Measurements from ENCODE around the gene MAGI1. TPM values are rescaled to one million over a fixed set of nuclear protein-coding genes. Genes with fewer than 3 reads are reported as not detected.

The MAGI1 gene
- polyA plus RNA-seq, 6 donors from 2014 or later, result 0.08 TPM; not detected in 5

DNA sequence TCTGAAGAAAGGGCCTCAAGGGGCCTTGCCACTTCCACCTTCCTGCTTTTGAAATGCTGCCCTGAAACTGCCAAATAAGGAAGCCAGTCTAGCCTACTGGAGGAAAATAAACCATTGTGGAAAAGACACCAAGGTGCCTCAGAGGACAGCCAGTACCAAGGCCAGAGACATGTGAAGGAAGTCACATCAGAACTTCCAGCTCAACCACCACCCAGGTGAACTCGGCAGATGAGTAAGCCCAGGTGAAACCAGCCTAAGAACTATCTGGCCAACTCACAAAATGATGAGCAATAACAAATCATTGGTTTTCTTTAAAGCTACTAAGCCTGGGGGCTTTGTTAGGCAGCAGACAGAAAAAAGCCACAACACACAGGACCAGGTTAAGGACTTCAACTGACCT, 103.0 kb downstream of the MAGI1 start:
- Mint-ChIP-seq H3K36me3 (no peaks in the 10 kb centered on the region), H3K9me3 (peaks cover 3 to 29% (median 5%) of the 10 kb centered on the region in 7 donors), H3K27me3 (no peaks in the 10 kb centered on the region)

DNA sequence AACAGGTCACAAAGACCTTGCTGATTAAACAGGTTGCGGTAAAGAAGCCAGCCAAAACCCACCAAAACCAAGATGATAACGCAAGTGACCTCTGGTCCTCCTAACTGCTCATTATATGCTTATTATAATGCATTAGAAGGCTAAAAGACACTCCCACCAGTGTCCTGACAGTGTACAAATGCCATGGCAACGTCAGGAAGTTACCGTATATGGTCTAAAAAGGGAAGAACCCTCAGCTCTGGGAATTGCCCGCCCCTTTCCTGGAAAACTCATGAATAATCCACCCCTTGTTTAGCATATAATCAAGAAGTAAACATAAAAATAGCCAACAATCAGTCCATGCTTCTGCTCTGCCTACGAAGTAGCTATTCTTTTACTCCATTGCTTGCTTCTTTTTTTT, 108.1 kb downstream of the MAGI1 start:
- Mint-ChIP-seq H3K4me3 (no peak overlapping the region), H3K36me3 (no peaks in the 10 kb centered on the region), H3K27ac (no peak overlapping the region), H3K4me1 (peaks cover 0 to 2% (median 0%) of the 10 kb centered on the region in 3 donors), H3K9me3 (peaks cover 0 to 29% (median 5%) of the 10 kb centered on the region in 7 donors), H3K27me3 (no peaks in the 10 kb centered on the region)
- no peak for DNase-seq
- ATAC-seq (ENCODE audit: low read depth in 2 of 2), result no peak

More for the DNA sequence above, 103.0 kb downstream of the MAGI1 start:
- no peak for DNase-seq
- ATAC-seq (ENCODE audit: low read depth in 2 of 2), result no peak
- Mint-ChIP-seq H3K4me3 (no peak overlapping the region), H3K4me1 (peaks cover 0 to 2% (median 0%) of the 10 kb centered on the region in 3 donors), H3K27ac (no peak overlapping the region)

DNA sequence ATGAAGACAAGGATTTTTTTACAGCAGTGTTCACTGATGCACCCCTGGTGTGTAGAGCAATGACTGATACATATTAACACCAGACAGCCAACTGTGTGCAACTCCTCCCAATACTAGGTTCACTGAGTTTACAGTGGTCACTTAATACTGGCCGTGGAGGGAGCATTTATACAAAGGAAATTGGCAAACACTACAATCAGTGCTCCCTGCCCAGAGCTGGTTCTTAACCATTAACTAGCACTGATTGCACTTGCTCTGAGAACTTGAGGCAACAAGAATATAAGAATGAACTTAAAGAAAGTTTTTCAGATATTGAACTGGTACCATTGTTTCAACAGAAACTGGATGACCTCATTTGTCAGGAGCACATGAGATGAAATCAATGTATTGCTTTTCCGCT, 110.6 kb downstream of the MAGI1 start:
- no peak for ATAC-seq (ENCODE audit: low read depth in 2 of 2)
- Mint-ChIP-seq H3K27ac (no peak overlapping the region), H3K4me1 (peaks cover 0 to 2% (median 0%) of the 10 kb centered on the region in 3 donors), H3K36me3 (no peaks in the 10 kb centered on the region), H3K9me3 (peaks cover 0 to 17% (median 2%) of the 10 kb centered on the region in 7 donors), H3K4me3 (no peak overlapping the region), H3K27me3 (no peaks in the 10 kb centered on the region)
- DNase-seq, result no peak

- DNase-seq, result no peak
- Mint-ChIP-seq H3K27me3 (no peaks in the 10 kb centered on the region), H3K36me3 (no peaks in the 10 kb centered on the region), H3K9me3 (peaks cover 0 to 12% (median 2%) of the 10 kb centered on the region in 7 donors), H3K4me1 (peaks cover 0 to 2% (median 0%) of the 10 kb centered on the region in 3 donors), H3K27ac (no peak overlapping the region), H3K4me3 (no peak overlapping the region)
- no peak for ATAC-seq (ENCODE audit: low read depth in 2 of 2)
Observed at GRCh38 chr3:65927576-65927975, 111.1 kb downstream of the MAGI1 start.

DNA sequence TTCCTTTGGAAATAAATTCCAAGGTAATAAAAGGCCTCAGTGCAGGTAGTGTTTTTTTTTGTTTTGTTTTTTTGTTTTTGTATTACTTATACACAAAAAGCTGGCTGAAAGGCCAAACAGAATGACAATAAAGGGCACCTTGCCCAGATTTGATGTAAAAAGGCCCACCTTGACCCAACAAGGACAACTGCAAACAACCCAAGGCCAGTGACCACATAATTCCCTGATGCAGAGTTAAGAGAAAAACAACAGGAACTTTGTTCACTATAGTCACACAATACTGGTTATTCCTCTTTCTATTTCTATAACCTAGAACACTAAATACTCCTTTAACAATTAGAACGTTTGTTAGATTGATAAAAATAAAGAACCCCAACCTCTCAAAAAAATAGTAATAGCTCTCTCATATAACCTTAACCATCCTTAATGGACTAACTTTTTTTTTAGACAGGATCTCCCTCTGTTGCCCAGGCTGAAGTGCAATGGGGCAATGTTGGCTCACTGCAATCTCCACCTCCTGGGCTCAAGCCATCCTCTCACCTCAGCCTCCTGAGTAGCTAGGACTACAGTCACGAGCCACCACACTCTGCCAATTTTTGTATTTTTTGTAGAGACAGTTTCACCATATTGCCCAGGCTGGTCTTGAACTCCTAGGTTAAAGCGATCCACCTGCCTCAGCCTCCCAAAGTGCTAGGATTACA, 113.3 kb downstream of the MAGI1 start:
- Mint-ChIP-seq H3K4me3 (no peak overlapping the region), H3K27ac (no peak overlapping the region), H3K27me3 (no peaks in the 10 kb centered on the region), H3K36me3 (no peaks in the 10 kb centered on the region), H3K9me3 (peaks cover 0 to 4% (median 0%) of the 10 kb centered on the region in 7 donors), H3K4me1 (no peaks in the 10 kb centered on the region)
- DNase-seq (no peak), ATAC-seq (ENCODE audit: low read depth in 2 of 2) (no peak)

DNA sequence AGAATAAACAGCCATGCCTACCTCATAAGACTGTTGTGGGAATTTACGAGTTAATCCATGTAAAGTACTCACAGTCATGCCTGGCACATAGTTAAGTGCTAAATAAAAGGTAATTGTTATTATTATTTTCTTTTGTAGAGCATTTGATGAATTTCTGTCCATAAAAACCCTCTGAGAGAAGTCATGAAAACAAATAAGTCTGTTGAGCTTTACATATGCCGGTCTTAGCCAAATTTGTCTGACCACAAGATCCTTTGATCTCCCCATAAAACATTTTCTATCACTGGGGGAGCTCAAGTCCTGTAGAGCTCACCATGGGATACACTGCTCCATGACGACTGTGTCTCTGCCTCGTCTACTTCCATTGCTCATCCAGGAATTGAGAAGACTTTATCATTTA, 114.0 kb downstream of the MAGI1 start:
- DNase-seq, result no peak
- Mint-ChIP-seq H3K27me3 (no peaks in the 10 kb centered on the region), H3K9me3 (peaks cover 0 to 4% (median 0%) of the 10 kb centered on the region in 7 donors), H3K4me1 (no peaks in the 10 kb centered on the region), H3K27ac (no peak overlapping the region), H3K4me3 (no peak overlapping the region), H3K36me3 (no peaks in the 10 kb centered on the region)
- ATAC-seq (ENCODE audit: low read depth in 2 of 2), result no peak

- H3K36me3 Mint-ChIP-seq, result no peaks in the 10 kb centered on the region
- no peaks in the 10 kb centered on the region for H3K4me1 Mint-ChIP-seq
- H3K27me3 Mint-ChIP-seq, result no peaks in the 10 kb centered on the region
- H3K27ac Mint-ChIP-seq, result peak overlapping the region in 1 of 6 donors; percentile 30
- no peak overlapping the region for H3K4me3 Mint-ChIP-seq
- DNase-seq, result no peak
- H3K9me3 Mint-ChIP-seq, result peaks cover 0 to 6% (median 1%) of the 10 kb centered on the region in 7 donors
- ATAC-seq (ENCODE audit: low read depth in 2 of 2), result no peak
Observed at GRCh38 chr3:65922441-65922840, 116.3 kb downstream of the MAGI1 start.

GRCh38 chr3:65919826-65920225, 118.9 kb downstream of the MAGI1 start:
- DNase-seq, result no peak
- H3K4me1 Mint-ChIP-seq, result no peaks in the 10 kb centered on the region
- no peaks in the 10 kb centered on the region for H3K27me3 Mint-ChIP-seq
- peaks cover 2 to 11% (median 6%) of the 10 kb centered on the region in 7 donors for H3K9me3 Mint-ChIP-seq
- ATAC-seq (ENCODE audit: low read depth in 2 of 2), result no peak
- H3K36me3 Mint-ChIP-seq, result no peaks in the 10 kb centered on the region
- no peak overlapping the region for H3K27ac Mint-ChIP-seq
- no peak overlapping the region for H3K4me3 Mint-ChIP-seq

DNA sequence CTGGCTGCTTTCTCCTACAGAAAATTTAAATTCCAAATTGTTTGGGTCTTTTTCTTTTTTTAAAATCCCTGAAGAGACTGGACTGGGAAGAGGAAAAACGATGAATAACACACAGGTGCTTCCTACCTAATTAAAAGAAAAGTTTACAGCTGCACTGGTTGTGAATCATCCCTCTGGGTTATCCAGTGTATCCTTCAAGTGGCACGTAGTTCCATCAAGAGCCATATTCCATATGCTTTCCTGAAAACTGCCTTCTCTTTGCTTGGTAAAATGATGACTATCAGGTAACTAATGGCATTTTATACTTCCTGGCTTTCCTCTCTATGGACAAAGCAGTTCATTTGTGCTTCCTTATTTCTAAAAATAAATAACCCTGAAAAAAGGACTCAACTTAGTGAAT, 123.2 kb downstream of the MAGI1 start:
- Mint-ChIP-seq H3K27ac (peak overlapping the region in 1 of 6 donors; percentile 5), H3K27me3 (no peaks in the 10 kb centered on the region), H3K4me1 (no peaks in the 10 kb centered on the region), H3K9me3 (peaks cover 2 to 11% (median 6%) of the 10 kb centered on the region in 7 donors), H3K36me3 (no peaks in the 10 kb centered on the region), H3K4me3 (no peak overlapping the region)
- DNase-seq, result no peak
- no peak for ATAC-seq (ENCODE audit: low read depth in 2 of 2)

DNA sequence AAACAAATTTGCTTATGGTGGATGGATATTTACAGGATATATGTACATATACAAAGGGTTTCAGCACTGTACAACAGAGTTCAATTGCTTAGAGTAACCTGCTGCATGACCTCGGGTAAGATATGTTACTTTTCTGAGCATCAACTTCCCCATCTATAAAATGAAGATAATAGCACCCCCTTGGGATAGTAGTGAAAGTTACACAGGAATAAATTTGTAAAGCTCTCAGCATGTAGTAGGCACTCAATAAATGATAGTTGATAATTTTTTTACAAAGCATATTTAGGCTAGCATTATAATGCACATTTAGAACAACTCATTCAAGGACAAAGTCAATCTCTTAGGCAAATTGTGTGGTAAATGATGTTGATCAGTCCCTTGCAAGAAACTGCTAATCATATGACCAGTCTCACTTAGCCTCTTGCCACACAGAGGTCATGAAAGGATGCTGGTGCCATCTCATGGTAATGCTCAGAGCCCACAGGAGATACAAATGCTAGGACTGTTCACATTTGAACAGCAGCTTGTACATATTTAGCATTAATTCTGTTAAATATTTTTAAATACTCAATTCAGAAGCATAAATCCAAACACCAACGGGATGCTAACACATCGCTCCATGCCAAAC, 123.9 kb downstream of the MAGI1 start:
- H3K36me3 Mint-ChIP-seq, result no peaks in the 10 kb centered on the region
- no peaks in the 10 kb centered on the region for H3K27me3 Mint-ChIP-seq
- peak overlapping the region in 1 of 6 donors; percentile 5 for H3K27ac Mint-ChIP-seq
- peaks cover 2 to 11% (median 6%) of the 10 kb centered on the region in 7 donors for H3K9me3 Mint-ChIP-seq
- no peak for DNase-seq
- ATAC-seq (ENCODE audit: low read depth in 2 of 2), result no peak
- H3K4me1 Mint-ChIP-seq, result no peaks in the 10 kb centered on the region
- no peak overlapping the region for H3K4me3 Mint-ChIP-seq

- no peak for DNase-seq
- no peak for ATAC-seq (ENCODE audit: low read depth in 2 of 2)
- Mint-ChIP-seq H3K9me3 (peaks cover 2 to 11% (median 6%) of the 10 kb centered on the region in 7 donors), H3K4me1 (no peaks in the 10 kb centered on the region), H3K27me3 (no peaks in the 10 kb centered on the region), H3K4me3 (no peak overlapping the region), H3K36me3 (no peaks in the 10 kb centered on the region), H3K27ac (no peak overlapping the region)
Observed at GRCh38 chr3:65914032-65914739, 124.5 kb downstream of the MAGI1 start.

DNA sequence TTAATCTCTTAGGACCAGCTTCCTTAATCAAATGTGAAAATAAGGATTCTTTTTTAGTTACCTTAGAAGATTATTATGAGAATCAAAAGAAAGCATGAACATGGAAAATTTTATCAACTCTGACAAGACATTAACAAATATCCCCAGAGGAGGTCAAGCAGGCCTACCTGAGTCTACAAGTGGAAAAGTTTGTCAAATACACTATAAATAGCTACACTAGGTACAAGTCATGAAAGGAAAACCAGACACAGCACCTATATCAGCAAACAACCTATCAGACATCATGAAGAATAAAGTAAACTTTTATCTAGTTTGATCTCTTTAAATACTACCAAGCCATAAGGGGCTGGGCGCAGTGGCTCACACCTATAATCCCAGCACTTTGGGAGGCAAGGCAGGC, 126.1 kb downstream of the MAGI1 start:
- Mint-ChIP-seq H3K36me3 (no peaks in the 10 kb centered on the region), H3K4me3 (no peak overlapping the region), H3K27ac (no peak overlapping the region), H3K27me3 (no peaks in the 10 kb centered on the region), H3K4me1 (no peaks in the 10 kb centered on the region), H3K9me3 (peaks cover 1 to 11% (median 5%) of the 10 kb centered on the region in 7 donors)
- ATAC-seq (ENCODE audit: low read depth in 2 of 2) (no peak), DNase-seq (no peak)

DNA sequence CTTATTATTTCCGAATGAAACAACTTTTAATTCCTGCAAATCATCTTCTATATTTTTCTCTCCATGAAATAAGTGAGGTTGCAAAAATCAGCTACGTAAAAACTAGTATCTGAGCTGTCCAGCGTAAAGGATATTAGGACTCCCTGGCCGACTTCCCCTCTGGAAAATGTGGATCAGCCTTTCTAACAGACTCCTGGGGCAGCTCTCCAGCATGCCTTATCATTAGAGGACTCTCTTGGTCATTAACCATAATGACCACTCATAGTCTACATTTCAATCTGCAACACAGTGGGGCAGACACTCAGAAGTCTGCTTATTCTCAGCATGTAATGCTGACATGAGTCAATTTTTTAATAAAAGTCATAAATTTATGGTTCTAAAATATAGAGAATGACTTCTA, 130.1 kb downstream of the MAGI1 start:
- DNase-seq (no peak), ATAC-seq (ENCODE audit: low read depth in 2 of 2) (no peak)
- Mint-ChIP-seq H3K36me3 (no peaks in the 10 kb centered on the region), H3K27ac (no peak overlapping the region), H3K9me3 (peaks cover 0 to 5% (median 0%) of the 10 kb centered on the region in 7 donors), H3K27me3 (peaks cover 0 to 6% (median 0%) of the 10 kb centered on the region in 3 donors), H3K4me3 (peak overlapping the region in 1 of 8 donors; percentile 10), H3K4me1 (no peaks in the 10 kb centered on the region)
